ENCODE data around the gene EXOC4.
"Not testable (repeated sequence)": the region's sequence is repeated elsewhere in the genome, so short reads cannot be mapped to it uniquely, and the experiment has no call there.

EXOC4 gene

GRCh38 chr7:133252858-133253518 lies at the start of gene EXOC4:
TSS of gene EXOC4 (plus strand) at chr7:133253078.
- peak; percentile 93 for DNase-seq

GRCh38 chr7:133203490-133203889 lies 49.4 kb upstream of the EXOC4 start:
- DNase-seq, result no peak

- no peak for DNase-seq
These were observed 45.2 kb upstream of the EXOC4 start for GRCh38 chr7:133207687-133208086.

GRCh38 chr7:133210817-133211216 lies 42.1 kb upstream of the EXOC4 start:
- not testable (repeated sequence) for DNase-seq

- DNase-seq, result not testable (repeated sequence)
These were observed 39.1 kb upstream of the EXOC4 start for GRCh38 chr7:133213772-133214171.

GRCh38 chr7:133217773-133218172 lies 35.1 kb upstream of the EXOC4 start:
- DNase-seq, result no peak

GRCh38 chr7:133230591-133231194 lies 22.2 kb upstream of the EXOC4 start:
- peak; percentile 48 for DNase-seq

- no peak for DNase-seq
These were observed 19.7 kb upstream of the EXOC4 start for GRCh38 chr7:133233142-133233541.

- DNase-seq, result no peak
These were observed 17.7 kb upstream of the EXOC4 start for GRCh38 chr7:133234961-133235875.

- no peak for DNase-seq
These were observed 15.3 kb upstream of the EXOC4 start for GRCh38 chr7:133237545-133237944.

GRCh38 chr7:133240302-133240701 lies 12.6 kb upstream of the EXOC4 start:
- DNase-seq, result no peak

GRCh38 chr7:133246558-133246957 lies 6.3 kb upstream of the EXOC4 start:
- DNase-seq, result no peak

GRCh38 chr7:133248901-133249300 lies 4.0 kb upstream of the EXOC4 start:
- no peak for DNase-seq

- no peak for DNase-seq
These were observed 396 bp upstream of the EXOC4 start for GRCh38 chr7:133252506-133252857.

GRCh38 chr7:133253519-133253875 lies 619 bp downstream of the EXOC4 start:
- peak; percentile 4 for DNase-seq

GRCh38 chr7:133255486-133255885 lies 2.6 kb downstream of the EXOC4 start:
- no peak for DNase-seq

- no peak for DNase-seq
These were observed 5.3 kb downstream of the EXOC4 start for GRCh38 chr7:133258174-133258573.

- no peak for DNase-seq
These were observed 12.9 kb downstream of the EXOC4 start for GRCh38 chr7:133265821-133266220.

- DNase-seq, result no peak
These were observed 15.5 kb downstream of the EXOC4 start for GRCh38 chr7:133268355-133268754.

- no peak for DNase-seq
These were observed 19.5 kb downstream of the EXOC4 start for GRCh38 chr7:133272336-133272735.

- no peak for DNase-seq
These were observed 20.3 kb downstream of the EXOC4 start for GRCh38 chr7:133273227-133273626.

- DNase-seq, result no peak
These were observed 21.4 kb downstream of the EXOC4 start for GRCh38 chr7:133274265-133274664.

- DNase-seq, result no peak
These were observed 22.1 kb downstream of the EXOC4 start for GRCh38 chr7:133275008-133275407.
